Measurements from ENCODE around the gene KCNH8.

KCNH8 gene

DNA sequence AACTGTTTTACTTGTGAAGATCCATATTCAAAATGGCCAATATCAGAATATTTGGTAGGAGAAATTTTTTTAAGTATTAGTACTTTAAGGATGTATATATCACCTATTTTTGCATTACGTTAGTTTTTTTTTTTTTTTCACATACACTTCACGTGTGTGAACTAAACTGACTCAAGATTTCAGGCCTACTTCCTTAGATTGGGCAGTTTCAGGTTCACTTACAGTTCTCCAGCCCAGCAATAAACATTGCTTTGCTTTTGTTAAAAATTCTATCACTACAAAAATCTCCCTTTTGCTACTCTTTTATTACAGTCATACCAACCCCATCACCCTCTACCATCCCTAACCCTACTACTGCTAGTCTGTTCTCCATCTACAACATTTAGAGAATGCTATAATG, 183.6 kb downstream of the KCNH8 start:
- DNase-seq: no peak
- in situ Hi-C loops (cut with HindIII; ENCODE audit: low pct_ligation_motif_present, low pct_unique_long_range_greater_than_20kb, low sequenced_read_pairs): no loop called here

DNA sequence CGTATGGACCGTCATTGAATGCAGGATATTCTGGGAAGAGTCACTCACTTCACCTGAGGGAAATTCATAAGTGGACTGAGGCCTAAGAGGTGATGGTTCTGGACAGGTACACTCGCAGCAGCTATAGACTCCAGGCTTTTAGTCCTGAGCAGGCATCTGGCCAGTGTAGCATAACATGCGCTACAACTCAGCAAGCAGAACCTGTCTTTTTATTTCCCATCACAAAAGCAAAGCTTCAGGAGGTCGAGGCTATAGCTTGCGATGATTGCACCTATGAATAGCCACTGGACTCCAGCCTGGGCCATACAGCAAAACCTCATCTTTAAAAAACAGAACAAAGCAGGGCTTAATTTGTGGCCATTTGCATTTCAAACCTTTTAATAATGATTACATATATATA, 185.8 kb downstream of the KCNH8 start:
- in situ Hi-C loops (cut with HindIII; ENCODE audit: low pct_ligation_motif_present, low pct_unique_long_range_greater_than_20kb, low sequenced_read_pairs): no loop called here
- no peak for DNase-seq

DNA sequence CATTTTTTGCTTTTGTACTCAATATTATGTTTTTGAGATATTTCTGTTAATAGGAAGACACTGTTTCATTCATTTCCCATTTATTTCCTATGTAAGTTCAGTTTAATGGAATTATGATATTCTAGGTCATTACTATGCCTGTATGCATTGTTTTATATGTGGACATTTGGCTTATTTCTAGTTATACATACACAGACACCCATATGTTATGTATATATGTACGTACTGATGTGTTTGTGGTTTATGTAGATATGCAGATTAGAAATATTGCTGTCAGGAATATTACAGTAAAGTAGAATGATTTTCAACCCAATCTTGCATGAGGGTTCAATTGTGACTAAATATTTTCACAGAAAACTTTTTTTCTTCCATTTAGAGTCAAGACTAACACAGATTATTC, 190.5 kb downstream of the KCNH8 start:
- in situ Hi-C loops (cut with HindIII; ENCODE audit: low pct_ligation_motif_present, low pct_unique_long_range_greater_than_20kb, low sequenced_read_pairs): no loop called here
- no peak for DNase-seq

DNA sequence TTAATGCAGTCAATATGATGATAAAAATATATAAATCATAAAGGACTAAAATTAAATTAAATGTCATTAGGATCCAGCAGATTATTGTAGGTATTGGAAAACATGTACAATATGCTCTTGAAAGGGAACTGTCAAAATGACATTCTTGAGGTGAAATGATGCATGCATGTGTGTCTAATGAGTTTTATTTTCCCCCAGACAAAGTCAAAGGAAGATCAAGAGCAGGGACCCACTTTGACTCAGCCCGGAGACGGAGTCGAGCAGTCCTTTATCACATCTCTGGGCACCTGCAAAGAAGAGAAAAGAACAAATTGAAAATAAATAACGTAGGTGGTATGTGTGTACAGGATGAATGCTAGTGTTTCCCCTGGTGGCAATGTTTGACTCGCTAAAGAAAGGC, 194.1 kb downstream of the KCNH8 start:
- DNase-seq: no peak
- in situ Hi-C loops (cut with HindIII; ENCODE audit: low pct_ligation_motif_present, low pct_unique_long_range_greater_than_20kb, low sequenced_read_pairs): no loop called here

DNA sequence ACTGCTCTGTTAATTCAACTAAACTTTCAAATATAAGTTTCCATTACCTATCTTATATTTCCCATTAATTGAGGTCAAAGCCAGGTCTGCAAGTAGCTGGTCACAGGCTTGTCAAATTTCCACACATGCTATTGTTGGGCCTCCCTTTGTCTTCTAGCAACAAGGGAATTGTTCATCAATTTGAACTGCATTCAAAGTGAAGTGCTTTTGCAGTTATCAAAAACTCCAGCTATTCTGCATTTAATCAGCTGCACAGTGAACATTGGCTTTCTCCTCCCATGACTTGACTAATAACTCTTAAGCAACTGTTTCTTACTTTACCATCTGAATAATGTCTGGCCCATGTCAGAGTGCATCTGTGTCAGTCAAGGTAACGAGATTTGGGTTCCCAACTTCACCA, 198.4 kb downstream of the KCNH8 start:
- no peak for DNase-seq
- in situ Hi-C loops (cut with HindIII; ENCODE audit: low pct_ligation_motif_present, low pct_unique_long_range_greater_than_20kb, low sequenced_read_pairs): no loop called here

DNA sequence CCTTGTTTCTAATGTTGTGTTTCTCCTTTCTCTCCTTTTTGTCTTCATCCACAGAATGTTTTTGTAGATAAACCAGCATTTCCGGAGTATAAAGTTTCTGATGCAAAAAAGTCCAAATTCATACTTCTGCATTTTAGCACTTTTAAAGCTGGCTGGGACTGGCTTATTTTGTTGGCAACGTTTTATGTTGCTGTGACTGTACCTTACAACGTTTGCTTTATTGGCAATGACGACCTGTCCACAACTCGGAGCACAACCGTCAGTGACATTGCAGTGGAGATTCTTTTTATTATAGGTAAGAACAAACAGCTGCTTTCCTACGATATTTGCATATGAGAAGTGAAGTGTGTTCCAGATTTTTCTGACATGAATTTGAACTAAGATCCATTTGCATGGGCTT, 199.4 kb downstream of the KCNH8 start:
- no peak for DNase-seq
- in situ Hi-C loops (cut with HindIII; ENCODE audit: low pct_ligation_motif_present, low pct_unique_long_range_greater_than_20kb, low sequenced_read_pairs): no loop called here

DNA sequence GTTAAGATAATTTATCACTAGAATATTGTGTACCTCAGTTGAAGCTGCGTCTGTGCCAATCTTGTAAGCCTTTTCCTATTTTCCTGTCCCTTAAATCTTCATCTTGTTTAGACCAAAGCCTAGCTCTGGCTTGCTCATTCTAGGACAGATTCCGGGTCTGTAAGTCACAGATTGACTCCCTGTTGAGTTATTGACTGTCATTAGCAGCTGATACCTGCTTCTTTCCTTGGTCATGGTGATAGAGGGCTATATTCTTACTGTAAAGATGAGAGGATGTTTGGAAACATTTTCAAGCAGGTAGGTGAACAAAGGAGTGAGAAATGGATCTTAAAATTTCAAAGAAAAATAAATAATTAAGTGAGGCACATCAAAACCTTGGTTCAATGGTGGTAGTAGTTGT, 200.2 kb downstream of the KCNH8 start:
- no peak for DNase-seq
- in situ Hi-C loops (cut with HindIII; ENCODE audit: low pct_ligation_motif_present, low pct_unique_long_range_greater_than_20kb, low sequenced_read_pairs): no loop called here

DNA sequence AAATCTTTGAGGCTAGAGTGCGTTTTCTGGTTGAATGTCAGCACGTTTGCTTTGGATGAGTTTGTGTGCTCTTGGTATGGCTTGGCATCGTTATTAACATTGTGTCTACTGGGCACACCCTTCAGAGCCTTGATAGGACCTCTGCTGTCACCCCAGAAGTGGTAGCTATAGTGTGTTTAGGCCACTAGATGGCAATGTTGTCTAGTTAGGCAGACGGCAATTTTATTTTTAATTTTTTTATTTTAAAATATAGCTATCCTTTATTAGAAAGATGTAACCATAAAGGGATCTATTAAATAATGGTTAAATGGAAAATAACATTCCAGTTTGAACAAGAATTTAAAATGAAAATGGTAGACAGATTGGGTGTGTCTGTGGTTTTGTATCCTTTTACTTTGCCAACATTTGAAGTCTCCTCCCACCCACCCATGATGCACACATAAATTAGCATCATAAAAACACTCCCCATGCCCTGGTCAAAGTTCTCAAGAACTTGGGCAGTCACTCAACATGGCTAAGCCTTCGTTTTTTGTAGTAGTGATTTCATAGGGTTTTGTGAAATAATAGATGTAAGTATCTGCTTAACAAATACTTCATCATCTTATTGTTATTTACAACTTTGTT, 200.7 kb downstream of the KCNH8 start:
- in situ Hi-C loops (cut with HindIII; ENCODE audit: low pct_ligation_motif_present, low pct_unique_long_range_greater_than_20kb, low sequenced_read_pairs): no loop called here

DNA sequence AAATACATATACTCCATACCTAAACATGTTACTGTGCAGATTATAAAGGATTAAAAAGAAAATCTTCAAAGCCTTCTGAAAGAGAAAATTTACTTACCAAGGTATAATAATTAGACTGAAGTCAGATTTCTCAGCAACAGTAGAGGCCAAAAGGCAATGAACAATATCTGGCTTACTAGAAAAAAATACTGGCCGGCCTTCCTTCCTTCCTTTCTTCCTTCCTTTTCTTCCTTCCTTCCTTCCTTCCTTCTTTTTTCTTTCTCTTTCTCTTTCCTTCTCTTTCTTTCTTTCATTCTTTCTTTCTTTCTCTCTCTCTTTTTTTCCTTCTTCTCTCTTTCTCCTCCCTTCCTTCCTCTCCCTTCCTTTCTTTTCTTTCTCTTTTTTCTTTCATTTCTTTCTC, 209.6 kb downstream of the KCNH8 start:
- no peak for DNase-seq
- in situ Hi-C loops (cut with HindIII; ENCODE audit: low pct_ligation_motif_present, low pct_unique_long_range_greater_than_20kb, low sequenced_read_pairs): no loop called here

More for the DNA sequence above, 200.7 kb downstream of the KCNH8 start:
- DNase-seq: peak; percentile 39

DNA sequence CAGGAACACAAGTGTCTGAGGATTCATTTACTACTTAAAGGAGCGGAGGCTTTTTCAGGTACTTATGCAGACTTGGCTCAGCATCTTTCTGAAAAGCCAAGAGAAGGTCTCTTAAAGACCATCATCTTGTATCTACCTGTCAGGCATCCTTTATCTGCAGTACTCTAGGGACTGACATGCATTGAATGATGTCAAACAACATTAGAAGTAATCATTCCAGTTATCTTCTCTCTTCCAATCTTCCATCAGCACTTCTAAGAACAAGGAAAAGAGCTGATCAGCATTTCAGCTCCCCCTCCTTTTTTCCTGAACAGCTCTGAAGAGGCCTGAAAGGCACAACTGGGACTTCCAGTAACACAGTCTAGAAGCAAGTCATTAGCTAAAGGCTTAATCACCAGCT, 214.8 kb downstream of the KCNH8 start:
- DNase-seq: no peak
- in situ Hi-C loops (cut with HindIII; ENCODE audit: low pct_ligation_motif_present, low pct_unique_long_range_greater_than_20kb, low sequenced_read_pairs): no loop called here

DNA sequence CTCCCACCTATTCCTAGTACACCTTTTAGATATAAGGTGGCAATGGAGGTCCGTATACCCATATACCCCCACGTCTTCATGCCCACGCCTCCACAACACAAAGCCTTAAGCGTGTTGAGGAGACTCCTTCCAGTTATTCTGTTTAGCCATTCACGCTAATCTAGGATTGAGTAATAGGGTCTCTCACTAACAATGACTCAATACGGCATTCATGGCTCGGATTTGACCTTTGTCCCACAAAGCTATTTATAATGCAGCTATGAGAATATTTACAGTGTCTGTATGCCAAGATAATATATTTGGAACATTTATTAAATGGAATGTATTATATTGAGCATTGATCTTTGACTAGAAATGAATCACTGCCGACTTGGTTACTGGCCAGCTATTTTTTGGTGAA, 215.8 kb downstream of the KCNH8 start:
- DNase-seq: no peak
- in situ Hi-C loops (cut with HindIII; ENCODE audit: low pct_ligation_motif_present, low pct_unique_long_range_greater_than_20kb, low sequenced_read_pairs): no loop called here

DNA sequence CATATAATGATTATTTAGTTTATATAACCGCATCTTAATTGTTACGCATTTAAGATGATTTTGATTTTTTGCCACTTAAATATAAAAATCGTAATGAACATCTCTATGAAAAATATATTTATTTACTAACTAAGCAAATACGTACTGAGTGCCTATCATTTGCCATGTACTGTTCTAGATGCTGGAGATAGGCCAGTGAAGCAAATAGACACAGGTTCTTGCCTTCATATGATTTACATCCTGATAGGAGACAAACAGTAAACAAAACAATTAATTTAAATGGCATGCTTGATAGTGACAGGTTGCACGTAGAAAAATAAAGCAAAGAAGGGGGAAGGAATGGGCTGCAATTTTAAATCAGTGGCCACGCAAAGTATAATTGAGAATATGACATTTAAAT, 217.2 kb downstream of the KCNH8 start:
- DNase-seq: no peak
- in situ Hi-C loops (cut with HindIII; ENCODE audit: low pct_ligation_motif_present, low pct_unique_long_range_greater_than_20kb, low sequenced_read_pairs): no loop called here

DNA sequence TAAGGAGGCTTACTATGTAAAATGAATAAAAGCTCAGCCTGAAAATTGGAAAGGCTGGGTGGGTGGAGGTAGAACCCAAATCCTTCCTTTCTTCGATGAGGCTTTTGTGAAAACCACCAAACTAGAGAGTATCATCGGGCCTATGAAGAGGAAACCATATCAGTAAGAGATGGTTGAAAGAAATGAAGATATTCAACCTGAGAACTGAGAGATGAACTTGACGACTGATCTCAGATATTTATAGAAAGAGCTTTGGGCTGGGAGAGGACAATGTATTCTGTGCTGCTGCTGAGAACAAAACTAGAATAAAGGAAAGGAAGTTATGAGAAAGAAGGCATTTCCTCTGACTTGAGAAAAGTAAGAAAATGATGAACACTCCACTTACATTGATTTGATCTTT, 236.6 kb downstream of the KCNH8 start:
- in situ Hi-C loops (cut with HindIII; ENCODE audit: low pct_ligation_motif_present, low pct_unique_long_range_greater_than_20kb, low sequenced_read_pairs): no loop called here

DNA sequence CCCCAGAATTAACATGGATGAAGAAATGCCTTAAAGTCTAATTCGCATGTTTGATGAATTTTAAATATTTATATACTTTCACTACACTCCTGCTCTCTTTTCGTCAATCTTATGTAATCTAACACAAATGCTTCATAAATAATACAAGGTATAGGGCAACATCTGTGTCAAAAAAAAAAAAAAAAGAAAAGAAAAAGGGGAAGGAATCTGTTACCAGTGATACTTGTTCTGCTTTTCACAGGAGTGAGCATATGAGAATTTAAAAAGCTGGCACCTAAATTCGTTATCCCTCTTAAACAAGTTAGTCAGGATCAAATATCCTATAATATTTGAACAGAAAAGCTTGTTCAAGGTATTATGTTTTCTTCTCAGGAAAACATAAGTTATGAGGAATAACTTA, 243.8 kb downstream of the KCNH8 start:
- in situ Hi-C loops (cut with HindIII; ENCODE audit: low pct_ligation_motif_present, low pct_unique_long_range_greater_than_20kb, low sequenced_read_pairs): no loop called here
- DNase-seq: no peak

More for the DNA sequence above, 236.6 kb downstream of the KCNH8 start:
- no peak for DNase-seq

DNA sequence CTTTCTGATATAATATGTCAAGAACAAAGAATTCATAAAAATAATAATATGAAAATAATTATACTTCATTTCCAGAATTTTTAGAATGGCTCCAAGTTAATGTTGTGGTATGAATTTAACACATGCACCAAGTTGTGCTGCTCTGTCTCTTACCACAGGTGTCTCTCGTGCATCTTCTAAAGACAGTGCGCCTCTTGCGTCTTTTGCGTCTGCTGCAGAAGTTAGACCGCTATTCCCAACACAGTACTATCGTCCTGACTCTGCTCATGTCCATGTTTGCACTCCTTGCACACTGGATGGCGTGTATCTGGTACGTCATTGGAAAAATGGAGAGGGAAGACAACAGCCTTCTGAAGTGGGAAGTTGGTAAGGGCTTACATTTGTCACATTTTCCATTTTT, 246.6 kb downstream of the KCNH8 start:
- in situ Hi-C loops (cut with HindIII; ENCODE audit: low pct_ligation_motif_present, low pct_unique_long_range_greater_than_20kb, low sequenced_read_pairs): no loop called here
- DNase-seq: no peak

DNA sequence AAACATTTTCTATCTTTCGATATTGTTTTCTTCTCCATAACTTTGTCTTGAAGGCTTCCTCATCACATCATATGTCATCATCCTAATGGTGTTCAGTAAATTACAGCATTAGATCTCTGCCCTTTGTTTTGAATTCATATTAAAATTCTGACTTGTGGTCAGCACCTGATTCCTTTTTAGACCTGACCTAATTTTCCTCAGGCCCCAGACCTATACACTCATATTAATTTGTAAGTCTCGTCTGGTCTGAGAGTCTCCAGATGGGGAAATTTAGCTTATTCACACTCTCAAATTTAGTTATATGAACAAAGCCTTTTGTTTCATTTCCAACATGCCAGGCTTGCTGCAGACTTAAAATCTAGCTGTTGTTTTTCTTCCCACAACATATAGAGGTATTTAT, 248.4 kb downstream of the KCNH8 start:
- DNase-seq: no peak
- in situ Hi-C loops (cut with HindIII; ENCODE audit: low pct_ligation_motif_present, low pct_unique_long_range_greater_than_20kb, low sequenced_read_pairs): no loop called here

DNA sequence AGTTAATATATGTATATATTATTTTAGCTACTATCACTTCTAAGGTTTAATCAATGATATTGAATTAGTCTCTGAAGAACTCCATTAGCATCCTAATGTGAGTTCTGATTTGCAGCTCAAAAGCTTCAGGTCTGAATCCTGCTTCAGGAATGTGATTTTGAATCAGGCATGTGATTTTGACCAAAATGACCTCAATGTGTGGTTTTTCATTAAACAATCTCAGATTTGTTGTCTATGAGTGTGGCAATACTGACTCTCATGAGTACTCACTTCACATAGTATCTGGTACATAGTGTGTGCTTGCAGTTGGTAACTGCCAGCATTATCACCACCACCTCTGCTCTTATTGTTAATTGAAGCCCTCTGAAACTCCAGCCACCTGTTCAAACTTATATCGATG, 251.0 kb downstream of the KCNH8 start:
- in situ Hi-C loops (cut with HindIII; ENCODE audit: low pct_ligation_motif_present, low pct_unique_long_range_greater_than_20kb, low sequenced_read_pairs): no loop called here
- no peak for DNase-seq

DNA sequence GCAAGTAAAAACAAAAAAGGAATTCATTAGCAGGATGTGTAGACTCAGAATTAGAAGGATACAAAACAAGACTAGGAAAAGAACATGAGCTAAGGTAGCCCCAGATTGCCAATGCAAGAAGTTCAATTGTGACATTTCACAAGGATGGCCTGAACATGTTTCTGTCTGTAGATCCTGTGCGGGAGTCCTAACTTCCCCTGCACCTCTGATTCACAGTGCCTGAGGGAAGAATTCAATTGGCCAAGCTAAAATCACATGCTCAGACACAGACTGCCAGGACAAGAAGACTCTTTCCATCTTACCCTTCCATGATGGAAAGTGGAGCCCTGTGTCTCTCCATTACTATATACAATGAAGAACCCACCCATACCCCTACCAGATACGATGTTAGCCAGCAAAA, 251.5 kb downstream of the KCNH8 start:
- in situ Hi-C loops (cut with HindIII; ENCODE audit: low pct_ligation_motif_present, low pct_unique_long_range_greater_than_20kb, low sequenced_read_pairs): no loop called here

DNA sequence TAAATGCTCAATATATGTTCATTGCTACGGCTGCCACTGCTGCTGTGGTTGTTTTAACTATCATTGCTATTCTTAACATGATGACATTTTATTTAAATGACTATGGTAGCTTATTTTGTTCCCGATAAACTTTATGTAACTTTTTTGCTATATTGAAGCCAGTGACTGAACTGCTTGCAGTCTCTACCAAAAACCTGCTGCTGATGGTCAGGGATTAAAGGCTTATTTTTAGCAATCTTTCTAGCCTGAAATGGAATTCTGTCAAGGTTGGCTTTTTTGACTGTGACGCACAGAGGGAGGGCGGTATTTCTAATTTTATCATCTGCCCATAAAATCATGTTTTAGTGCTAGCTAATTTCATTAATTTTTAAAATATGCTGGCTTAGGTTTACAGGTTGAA, 271.8 kb downstream of the KCNH8 start:
- in situ Hi-C loops (cut with HindIII; ENCODE audit: low pct_ligation_motif_present, low pct_unique_long_range_greater_than_20kb, low sequenced_read_pairs): no loop called here
- DNase-seq: no peak

More for the DNA sequence above, 251.5 kb downstream of the KCNH8 start:
- no peak for DNase-seq

DNA sequence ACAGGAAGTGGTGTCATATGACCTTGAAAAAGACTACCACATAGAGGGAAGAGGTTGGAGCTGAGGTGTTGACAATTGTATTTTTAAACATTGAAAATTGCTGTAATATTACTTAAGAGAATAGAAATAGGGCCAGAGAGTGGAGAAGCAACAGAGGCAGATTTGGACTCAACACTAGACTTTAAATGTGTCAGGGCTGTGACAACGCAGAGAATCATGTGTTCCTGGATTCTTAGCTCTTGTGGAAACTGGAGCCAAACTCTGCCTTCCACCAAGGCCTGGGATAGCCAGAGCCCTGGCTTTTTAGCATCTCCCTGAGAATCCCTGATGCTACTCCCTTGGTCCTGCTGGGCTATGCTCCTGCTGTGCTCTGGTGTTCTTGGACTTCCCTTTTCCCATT, 277.5 kb downstream of the KCNH8 start:
- in situ Hi-C loops (cut with HindIII; ENCODE audit: low pct_ligation_motif_present, low pct_unique_long_range_greater_than_20kb, low sequenced_read_pairs): no loop called here

More for the DNA sequence above, 277.5 kb downstream of the KCNH8 start:
- DNase-seq: no peak

All from ACHN (cell line).